Epithelial cell of prostate (primary cell): ENCODE data around the gene FLNA.

Source experiments
- DNase-seq: peaks from one replicate; pipeline ENCODE4 v3.0.0-alpha.2; 2011; ENCODE audit warnings: low read depth, low spot score
- H3K27ac ChIP-seq: fragments of 450-650 bp; 2 replicates; pipeline ENCODE4 v1.5.1; 2017; ENCODE audit warnings: mild to moderate bottlenecking

The FLNA gene

DNA sequence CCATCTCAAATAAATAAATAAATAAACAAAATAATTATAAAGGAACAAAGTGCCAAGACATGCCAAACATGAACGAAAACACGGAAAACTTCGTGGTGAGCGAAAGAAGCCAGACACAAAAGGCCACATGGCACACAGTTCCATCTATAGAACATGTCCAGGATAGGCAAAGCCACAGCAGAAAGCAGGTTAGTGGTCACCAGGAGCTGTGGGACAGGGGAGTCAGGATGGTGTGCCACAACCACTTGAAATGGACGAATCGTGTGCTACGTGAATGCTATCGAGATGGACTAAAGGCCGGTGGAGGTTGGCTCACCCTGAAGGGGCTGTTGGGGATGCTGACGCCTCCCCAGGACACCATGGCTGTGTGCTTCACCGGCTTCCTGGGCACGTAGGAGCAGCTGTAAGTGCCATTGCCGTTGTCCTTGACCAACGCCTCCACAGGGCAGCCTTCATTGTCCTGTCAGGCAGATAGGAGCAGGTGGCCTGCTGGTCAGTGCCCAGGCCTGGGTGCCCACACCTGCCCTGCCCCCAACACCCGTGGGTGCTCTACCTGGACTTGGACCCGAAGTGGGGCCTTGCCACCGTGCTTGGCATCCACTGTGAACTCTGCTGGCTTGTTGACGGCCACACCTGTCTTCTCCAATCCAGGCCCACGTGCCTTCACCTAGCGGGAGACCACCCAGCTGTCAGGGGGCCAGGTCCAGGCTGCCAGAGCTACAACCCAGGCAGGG is 10.6 kb downstream of the FLNA start:
- no peak for DNase-seq
- H3K27ac ChIP-seq = no peak overlapping the region

DNA sequence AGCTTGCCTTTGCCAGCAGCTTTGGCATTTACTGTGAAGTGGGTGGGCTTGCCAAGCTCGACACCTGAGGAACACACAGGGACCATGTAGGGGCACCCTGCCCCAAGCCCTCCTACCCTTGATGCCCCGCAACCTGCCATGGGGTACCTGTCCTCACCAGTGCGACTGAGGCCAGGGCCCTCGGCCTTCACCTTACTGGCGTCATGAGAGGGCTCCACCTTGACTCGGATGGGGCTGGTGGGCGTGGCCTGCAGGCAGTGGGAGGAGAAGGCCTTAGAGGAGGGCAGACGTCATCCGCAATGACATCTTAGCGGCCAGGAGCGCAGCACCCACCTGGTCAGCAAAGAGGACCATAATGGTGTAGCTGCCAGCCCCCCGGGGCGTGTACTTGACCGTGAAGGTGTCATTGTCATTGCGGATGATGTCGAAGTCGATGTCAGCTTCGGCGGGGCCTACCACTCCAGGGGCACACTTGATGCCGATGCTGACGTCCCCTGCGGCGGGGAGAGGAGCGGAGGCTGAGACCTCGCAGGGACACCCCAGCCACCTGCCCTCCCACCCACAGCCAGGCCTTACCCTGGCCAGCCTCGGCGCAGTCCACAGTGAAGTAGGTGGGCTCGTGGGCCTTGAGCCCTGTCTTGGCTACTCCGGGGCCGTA is 12.2 kb downstream of the FLNA start:
- no peak overlapping the region for H3K27ac ChIP-seq
- no peak for DNase-seq

DNA sequence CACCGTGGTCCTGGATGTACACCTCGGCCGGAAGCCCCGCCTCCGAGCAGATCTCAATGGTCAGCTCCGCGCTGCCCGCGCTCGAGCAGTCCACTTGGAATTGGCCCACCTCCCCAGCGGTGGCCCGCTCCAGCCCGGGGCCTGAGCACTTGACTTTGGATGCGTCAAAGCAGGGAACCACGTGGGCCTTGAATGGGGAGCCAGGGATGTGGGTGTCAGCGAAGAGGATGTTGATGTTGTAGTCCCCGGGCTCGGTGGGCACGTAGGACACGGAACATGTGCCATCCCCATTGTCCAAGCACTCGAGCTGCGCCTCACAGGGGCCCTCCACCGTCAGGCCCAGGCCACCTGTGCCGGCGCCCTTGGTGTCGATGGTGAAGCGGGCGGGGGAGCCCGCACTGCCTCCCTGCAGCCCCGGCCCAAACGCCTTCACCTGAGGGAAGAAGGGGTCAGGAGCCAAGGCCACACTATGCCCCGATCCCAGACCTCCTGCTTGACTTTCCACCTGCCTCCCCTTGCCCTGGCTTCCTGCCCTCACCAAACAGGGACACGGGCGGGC is 14.2 kb downstream of the FLNA start:
- no peak for DNase-seq
- no peak overlapping the region for H3K27ac ChIP-seq

DNA sequence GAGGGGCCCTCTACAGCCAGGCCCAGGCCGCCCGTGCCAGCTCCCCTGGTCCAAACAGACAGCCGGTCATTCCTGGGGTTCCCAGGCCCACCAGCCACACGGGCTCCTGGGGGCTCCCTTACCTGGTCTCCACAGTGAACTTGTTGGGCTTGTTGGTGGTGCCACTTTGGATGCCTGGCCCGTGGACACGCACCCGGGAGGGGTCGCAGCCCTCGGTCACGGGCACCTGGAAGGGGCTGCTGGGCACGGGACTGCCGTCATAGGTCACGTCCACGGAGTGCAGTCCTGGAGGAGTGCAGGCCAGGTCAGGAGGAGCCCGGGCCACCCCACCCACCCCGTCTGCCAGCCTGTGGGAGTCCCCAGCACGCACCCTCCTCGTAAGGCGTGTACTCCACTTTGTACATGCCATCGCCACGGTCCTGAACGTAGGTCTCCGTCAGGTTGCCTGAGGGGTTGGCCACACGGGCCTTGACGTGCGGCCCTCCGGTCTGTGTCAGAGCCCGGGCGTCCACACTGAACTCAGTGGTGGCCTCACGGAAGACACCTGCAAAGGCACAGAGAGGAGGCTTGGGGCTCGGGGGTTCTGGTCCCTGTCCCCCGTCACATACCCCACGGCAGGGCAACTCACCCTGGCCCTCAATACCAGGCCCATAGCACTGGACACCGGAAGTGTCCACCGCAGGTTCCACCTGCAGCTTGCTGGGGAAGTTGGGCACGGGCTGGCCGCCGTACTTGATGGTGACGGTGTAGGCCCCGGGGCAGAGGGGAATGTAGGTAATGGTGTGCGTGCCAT is 14.9 kb downstream of the FLNA start:
- no peak overlapping the region for H3K27ac ChIP-seq

DNA sequence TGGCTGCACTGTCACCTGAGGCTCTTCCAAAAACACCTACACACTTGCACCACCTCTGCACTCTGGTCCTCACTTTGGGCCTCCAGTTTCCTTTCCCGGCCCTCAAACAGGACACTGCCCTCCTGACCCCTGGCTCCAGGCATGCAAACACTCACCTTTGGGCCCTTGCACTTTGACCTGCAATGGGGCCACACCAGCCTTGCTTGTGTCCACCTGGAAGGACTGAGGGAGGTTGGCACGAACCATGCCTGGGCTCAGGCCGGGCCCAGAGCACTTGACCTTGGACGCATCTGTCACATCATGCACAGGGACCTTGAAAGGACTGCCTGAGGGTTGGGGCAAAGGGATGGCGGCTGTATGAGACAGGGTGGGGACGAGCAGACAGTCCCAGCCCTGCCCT is 15.6 kb downstream of the FLNA start:
- DNase-seq = no peak
- H3K27ac ChIP-seq = no peak overlapping the region

More for the DNA sequence above, 14.9 kb downstream of the FLNA start:
- DNase-seq = no peak

DNA sequence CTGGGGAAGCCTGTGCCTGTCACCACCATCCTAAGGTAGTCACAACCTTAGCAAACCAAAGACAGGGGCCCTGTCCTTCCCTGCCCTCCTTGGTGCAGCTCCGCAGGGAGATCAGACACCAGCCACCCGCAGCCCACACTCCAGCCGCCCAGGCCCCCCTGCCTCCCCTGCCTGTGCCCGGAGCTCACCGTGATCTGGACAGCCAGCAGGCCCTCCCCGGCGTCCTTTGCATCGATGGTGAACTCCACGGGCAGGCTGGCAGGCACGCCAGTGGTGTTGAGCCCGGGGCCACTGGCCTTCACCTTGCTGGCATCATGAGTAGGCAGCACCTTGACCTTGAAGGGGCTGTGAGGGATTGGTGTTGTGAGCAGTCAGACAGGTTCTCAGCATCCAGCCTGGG is 16.4 kb downstream of the FLNA start:
- no peak for DNase-seq
- no peak overlapping the region for H3K27ac ChIP-seq

DNA sequence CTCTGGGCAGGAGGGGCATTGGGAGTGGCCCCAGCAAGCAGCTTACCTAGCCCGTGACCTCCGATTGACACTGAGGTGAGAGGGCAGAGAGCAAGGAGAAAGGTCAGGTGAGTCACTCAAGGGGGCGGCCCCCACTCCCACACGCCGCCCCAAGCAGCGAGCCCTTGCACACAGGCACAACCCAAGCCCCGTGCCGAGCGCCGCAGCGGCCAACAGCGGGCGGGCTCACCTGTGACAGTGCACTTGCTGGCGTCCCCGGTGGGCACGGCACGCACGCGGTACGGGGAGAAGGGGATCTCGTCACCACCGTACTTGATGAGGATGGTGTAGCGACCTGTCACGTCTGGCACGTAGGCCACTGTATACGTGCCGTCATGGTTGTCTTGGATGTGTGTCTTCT is 17.2 kb downstream of the FLNA start:
- no peak for DNase-seq
- H3K27ac ChIP-seq = no peak overlapping the region

DNA sequence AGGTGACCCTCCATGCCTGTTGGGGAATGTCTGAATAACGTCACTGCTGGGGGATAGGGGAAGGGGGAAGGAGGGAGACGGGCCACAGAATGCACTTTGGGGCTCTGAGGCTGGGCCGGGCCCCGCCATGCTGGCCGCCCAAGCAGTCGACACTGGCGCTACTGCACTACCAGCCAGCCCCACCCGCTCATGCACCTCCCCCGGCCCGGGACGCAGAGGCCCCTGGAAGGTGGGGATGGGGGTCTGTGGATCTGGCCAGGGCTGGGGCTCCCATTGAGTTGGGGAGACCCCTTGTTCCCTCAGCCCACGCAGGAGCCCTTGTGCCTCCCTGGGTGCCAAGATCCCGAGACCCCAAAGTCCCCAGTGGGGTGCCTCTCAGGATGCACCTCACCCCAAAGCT is 17.8 kb downstream of the FLNA start:
- no peak for DNase-seq
- H3K27ac ChIP-seq = no peak overlapping the region

DNA sequence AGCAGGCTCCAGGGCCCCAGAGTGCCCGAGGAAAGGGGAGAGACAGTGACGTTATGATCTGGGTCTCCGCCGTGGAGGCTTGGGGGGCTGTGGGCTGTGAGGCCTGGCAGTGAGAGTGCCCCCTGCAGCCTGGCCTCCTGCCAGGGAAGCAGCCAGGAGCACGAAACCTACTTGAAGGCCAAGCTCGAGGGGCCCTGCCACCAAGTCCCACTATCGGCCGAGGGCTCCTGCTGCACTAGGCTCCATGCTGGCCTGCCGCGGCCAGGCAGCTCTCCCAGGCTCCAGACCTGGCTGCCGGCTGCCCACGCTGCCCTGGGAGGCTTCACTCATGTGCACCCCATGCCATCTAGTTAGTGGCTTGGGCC is 18.7 kb downstream of the FLNA start:
- DNase-seq = no peak
- no peak overlapping the region for H3K27ac ChIP-seq

DNA sequence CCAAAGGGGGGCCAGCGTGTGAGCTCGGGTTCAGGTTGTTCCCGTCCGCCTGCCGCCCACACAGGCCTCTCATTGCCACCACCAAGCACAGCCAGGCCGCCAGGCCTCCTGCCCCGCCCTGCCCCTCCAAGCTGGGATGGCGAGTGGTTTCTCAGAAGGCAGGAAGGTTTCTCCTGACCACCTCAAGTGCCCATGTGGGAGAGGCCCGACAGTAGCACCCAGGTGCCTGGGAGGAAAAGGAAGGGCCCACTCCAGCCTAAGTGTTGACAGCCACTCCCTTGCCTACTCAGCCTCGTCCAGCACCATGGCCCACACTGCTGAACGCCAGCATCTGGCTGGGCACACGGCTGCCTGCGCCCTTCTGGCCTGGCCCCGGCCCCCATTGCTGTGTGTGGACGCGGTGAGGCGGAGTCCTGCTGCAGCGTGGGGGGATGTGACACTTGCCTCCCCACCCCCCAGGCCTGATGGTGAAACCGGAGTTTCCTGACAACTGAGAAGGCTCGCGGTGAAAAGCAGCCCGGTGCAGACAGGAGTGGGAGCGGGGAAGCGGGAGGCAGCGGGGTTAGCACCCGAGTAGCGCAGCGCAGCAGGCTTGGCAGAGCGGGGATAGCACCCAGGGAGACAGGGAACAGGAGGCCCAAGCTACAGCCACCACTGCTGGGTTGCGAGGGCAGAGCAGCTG is 19.2 kb downstream of the FLNA start:
- H3K27ac ChIP-seq = no peak overlapping the region
- no peak for DNase-seq

DNA sequence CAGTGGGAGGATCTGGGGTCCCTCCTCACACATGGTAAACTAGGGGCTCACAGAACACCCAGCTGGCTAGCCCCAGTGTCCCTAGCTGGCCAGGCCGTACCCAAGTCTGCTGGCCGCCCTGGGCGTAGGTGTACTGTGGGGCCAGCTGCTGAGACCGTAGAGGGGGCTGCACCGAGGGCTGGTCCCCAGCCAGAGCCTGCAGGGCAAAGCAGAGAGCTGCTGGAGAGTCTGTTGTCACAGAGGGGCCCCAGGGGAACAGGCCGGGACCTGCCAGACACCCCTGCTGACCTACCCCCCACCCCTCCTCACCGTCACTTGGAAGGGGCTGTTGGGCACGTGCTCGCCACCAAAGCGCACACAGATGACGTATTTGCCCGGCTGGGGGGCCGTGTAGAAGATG is 19.9 kb downstream of the FLNA start:
- no peak for DNase-seq
- H3K27ac ChIP-seq = no peak overlapping the region

DNA sequence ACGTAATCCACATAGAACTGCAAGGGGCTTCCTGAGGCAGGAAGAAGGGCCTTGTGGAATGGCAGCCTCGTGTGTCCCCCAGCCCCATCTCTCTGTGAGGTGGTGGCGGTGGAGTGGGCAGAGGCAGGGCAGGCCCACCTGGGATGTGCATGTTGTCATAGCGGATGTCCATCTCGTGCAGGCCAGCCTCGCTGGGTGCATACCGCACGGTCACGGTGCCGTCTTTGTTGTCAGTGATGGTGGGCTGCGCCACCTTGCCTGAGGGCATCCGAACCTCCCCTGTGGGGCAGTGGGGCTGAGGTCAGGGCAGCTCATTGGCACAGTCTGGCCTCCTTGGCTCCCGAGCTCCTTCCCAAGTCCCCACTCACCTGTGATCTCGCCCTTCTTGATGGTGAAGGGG is 20.4 kb downstream of the FLNA start:
- DNase-seq = no peak
- H3K27ac ChIP-seq = no peak overlapping the region

DNA sequence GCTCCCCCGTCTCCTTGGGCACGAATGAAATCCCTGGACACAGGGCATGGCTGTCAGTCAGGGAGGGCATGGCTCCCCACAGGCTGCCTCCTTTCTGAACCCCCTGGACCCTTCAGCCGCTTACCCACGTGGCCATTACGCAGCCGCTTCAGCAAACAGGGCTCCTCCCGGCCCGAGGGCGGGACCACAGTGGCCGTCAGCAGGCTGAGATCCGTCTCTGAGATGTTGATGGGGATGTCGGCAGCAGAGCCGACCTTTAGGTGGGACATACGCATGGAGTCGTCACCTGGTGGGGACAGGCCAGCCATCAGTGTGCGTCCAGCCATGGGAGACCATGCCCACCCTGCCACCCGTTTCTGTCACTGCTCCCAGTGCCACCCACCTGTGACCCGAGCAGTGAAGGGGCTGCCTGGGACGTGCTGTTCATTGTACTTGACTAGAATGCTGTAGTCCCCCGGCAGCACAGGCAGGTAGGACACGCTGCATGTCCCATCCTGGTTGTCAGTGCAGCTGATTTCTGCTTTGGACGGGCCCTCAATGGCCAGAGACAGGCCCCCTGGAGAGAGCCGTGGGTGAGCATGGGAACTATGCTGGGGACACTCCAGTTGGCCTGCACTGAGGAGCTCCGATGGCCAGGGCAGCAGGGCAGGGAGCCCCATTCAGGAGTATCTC is 21.1 kb downstream of the FLNA start:
- no peak for DNase-seq
- no peak overlapping the region for H3K27ac ChIP-seq

DNA sequence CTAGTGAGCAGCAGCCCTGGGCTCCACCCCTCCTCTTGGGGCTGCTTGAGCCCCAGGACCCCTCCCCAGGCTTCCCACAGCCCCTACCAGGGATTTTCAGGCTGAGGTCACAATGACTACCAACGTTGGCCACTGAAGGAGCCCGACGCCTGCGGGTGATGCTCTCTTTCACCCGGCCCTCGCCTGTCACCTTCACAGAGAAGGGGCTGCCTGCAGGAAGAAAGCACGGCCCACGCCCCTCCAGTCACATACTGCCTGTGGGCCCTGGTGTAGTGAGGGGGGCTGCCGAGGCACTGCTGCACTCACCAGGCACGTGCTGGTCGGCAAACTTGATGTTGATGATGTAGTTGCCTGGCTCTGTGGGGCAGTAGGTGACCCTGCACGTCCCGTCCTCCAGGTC is 22.0 kb downstream of the FLNA start:
- no peak for DNase-seq
- H3K27ac ChIP-seq = no peak overlapping the region

DNA sequence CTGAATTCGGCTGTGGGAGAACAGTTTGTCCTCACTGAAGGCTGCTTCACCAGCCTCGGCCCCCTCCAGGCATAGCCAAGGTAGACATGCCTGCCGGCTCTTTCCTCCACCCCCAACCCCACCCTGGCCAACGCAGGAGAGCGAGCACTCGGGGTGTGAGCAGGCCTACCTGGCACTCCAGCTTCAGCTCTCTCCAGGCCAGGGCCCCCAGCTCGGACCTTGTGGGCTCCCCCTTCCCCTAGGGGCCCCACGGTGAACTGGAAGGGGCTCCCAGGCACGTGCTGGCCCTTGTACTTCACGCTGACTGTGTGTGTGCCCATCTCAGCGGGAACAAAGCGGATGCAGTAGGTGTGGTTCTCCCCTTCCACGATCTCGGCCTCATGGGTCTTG is 22.4 kb downstream of the FLNA start:
- no peak for DNase-seq
- H3K27ac ChIP-seq = no peak overlapping the region

DNA sequence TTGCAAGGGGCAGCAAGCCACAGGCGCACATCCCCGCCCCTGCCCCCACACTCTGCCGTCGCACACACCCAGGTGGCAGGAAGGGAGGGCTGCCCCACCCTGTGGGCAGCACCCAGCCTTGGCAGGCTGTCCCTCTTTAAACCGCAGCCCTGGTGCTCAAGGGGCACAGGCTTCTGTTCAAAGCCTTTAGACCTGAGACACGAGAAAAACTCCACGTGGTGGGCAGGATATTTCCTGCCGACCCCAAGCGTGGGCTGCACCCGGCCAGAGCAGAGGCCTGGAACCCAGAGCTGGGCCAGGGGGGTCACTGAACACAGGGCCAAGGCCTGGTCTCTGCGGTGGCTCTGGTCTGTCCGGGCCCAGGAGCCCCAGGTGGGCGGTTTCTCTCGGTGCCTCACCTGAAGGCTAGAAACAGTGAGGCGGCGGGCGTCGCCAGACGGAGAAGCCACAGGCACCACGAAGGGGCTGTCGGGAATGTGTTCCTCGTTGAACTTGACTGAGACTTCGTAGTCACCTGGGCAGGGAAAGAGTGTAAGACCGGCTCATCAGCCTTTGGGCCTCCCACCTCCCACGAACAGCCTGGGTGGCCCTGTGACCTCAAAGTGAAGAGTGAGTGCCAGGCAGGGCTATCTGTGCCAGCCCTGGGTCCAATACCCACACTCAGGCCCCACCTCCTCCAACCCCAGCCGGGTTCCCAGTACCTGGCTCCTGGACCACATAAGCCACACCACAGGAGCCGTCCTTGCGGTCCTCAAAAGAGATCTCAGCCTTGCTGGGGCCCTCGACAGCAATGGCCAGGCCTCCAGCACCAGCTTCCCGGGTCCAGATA is 23.0 kb downstream of the FLNA start:
- H3K27ac ChIP-seq = no peak overlapping the region
- no peak for DNase-seq

DNA sequence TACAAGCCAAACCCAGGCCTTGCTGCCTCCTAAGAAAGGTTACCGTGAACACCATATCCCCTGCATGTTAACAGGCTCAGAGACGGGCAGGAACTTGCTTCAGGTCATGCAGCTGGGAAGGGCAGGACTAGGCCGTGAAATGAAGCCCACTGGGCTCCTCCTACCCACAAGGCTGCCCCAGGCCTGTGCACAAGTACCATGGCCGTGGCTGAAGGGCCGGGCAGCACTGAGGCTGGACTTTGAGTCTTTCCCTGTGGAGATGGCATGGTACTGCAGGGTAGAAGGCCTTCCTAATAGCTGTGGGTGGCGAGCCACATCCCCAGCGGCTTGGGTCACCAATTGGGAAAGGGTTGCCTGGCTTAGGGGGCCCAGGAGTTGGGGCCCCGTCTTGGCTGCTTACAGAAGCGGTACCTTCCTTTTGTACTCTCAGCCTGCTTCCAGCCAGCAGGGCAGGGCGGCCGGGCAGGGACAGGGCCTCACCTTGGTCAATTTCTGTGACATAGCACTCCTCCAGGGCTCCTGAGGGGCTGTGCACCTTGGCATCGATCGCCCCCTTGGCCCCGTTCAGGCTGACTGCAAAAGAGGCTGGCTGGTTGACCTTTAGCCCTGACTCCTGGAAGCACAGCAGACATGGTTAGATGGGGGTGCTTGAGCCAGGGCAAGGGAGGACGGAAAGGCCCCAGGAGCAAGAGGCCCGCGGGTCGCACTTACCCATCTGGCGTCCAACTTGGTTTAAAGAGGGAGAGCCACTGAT is 23.8 kb downstream of the FLNA start:
- DNase-seq = no peak
- no peak overlapping the region for H3K27ac ChIP-seq

DNA sequence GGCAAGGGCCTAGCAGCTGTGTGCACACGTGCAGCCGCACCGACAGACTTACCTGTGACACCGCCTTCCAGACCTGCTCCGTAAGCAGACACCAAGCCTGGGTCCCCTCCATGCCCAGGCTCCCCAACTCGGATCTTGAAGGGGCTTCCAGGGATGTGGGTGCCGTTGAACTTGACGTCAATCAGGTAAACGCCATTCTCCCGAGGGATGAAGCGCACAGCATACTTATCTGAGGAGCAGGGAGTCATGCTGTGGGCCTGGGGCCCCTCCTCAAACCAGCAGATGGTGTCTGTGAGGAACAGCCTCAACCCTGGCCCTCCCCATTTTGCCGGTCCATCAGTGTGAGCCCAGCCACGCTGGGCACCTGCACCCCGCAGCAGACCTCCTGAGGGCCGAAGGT is 24.5 kb downstream of the FLNA start:
- no peak overlapping the region for H3K27ac ChIP-seq
- no peak for DNase-seq
